Measurements from ENCODE around the gene SLC38A10.
A peak's percentile ranks its signal among the peaks of the same experiment; 100 is the strongest.

DNA sequence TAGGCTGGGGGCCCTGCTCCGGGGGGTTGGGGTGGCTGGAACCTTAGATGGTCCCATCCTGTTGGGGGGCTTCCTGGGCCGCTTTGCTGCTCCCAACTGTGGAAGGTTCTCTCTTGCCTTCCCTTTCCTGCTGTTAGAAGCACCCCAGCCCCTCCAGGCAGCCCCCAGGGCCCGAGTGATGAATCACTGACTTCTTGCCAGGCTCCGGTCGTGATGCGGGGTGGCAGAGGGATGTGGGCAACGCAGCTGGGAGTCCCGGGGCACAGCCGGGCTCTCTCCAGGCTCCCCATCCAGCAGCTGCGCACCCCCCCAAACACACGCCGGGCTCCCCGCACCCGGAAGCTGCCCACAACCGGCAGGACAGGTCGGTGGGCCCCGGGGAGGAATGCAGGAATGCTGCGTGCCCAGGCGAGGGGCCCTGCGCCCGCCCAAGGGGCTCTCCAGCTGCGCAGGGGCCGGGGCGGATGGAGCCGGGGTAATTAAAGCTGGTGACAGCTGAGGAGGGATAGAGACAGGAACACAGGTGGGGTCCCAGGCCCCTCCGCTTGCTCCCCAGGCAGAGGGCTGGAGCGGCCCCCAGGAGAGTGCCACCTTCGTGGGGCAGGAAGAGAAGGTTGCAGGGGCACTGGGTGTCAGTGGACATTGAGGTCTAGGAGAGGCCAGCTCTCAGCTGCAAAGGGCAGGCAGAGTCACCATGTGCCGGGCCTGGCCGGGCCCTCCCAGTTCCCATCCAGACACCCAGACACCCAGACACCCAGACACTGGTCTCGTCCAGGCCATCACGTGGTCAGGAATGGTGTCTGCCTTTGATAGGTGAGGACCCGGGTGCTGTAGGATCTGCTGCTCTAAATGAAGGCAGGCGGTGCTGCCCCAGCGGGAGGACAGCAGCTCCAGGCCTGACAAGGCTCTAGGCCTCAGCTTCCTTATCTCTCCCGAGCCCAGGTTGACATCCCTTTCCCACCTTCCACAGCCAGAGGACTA lies 15.0 kb upstream of the SLC38A10 start:
- TF ChIP-seq HNRNPL (IDR thresholded peaks at IDR 0.05; ENCODE audit: low read depth, low read length) (0 out of 2 replicates have a peak, but pooled peaks have one; percentile 37), EZH2 (conservative IDR thresholded peaks at IDR 0.05; ENCODE audit: low read depth, low read length) (no peak), DPF2 (CRISPR knock-in tag; IDR thresholded peaks at IDR 0.05; ENCODE audit: borderline replicate concordance, low read depth) (no peak), REXO4 (CRISPR knock-in tag; IDR thresholded peaks at IDR 0.05; ENCODE audit: borderline replicate concordance) (no peak), ZNF543 (CRISPR knock-in tag; IDR thresholded peaks at IDR 0.05) (no peak), MXI1 (IDR thresholded peaks at IDR 0.05; ENCODE audit: borderline replicate concordance, low read depth, low read length) (no peak), STAT5B (CRISPR knock-in tag; IDR thresholded peaks at IDR 0.05) (no peak)
- TF ChIP-seq, protein P1, sequence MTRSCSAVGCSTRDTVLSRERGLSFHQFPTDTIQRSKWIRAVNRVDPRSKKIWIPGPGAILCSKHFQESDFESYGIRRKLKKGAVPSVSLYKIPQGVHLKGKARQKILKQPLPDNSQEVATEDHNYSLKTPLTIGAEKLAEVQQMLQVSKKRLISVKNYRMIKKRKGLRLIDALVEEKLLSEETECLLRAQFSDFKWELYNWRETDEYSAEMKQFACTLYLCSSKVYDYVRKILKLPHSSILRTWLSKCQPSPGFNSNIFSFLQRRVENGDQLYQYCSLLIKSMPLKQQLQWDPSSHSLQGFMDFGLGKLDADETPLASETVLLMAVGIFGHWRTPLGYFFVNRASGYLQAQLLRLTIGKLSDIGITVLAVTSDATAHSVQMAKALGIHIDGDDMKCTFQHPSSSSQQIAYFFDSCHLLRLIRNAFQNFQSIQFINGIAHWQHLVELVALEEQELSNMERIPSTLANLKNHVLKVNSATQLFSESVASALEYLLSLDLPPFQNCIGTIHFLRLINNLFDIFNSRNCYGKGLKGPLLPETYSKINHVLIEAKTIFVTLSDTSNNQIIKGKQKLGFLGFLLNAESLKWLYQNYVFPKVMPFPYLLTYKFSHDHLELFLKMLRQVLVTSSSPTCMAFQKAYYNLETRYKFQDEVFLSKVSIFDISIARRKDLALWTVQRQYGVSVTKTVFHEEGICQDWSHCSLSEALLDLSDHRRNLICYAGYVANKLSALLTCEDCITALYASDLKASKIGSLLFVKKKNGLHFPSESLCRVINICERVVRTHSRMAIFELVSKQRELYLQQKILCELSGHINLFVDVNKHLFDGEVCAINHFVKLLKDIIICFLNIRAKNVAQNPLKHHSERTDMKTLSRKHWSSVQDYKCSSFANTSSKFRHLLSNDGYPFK (CRISPR knock-in tag; IDR thresholded peaks at IDR 0.05; ENCODE audit: borderline replicate concordance), result no peak
- TF ChIP-seq, protein P2, sequence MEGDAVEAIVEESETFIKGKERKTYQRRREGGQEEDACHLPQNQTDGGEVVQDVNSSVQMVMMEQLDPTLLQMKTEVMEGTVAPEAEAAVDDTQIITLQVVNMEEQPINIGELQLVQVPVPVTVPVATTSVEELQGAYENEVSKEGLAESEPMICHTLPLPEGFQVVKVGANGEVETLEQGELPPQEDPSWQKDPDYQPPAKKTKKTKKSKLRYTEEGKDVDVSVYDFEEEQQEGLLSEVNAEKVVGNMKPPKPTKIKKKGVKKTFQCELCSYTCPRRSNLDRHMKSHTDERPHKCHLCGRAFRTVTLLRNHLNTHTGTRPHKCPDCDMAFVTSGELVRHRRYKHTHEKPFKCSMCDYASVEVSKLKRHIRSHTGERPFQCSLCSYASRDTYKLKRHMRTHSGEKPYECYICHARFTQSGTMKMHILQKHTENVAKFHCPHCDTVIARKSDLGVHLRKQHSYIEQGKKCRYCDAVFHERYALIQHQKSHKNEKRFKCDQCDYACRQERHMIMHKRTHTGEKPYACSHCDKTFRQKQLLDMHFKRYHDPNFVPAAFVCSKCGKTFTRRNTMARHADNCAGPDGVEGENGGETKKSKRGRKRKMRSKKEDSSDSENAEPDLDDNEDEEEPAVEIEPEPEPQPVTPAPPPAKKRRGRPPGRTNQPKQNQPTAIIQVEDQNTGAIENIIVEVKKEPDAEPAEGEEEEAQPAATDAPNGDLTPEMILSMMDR (CRISPR knock-in tag; IDR thresholded peaks at IDR 0.05), result no peak

Data from HepG2 (cell line).